DOHH2 (cell line): ENCODE data around the gene SLC44A1.

Experiments
- EZH2phosphoT487 ChIP-seq: fragments of 200-600 bp; sonication (generic); IDR thresholded peaks from 2 replicates; pipeline ENCODE4 v1.6.1; 2017; ENCODE audit warnings: borderline replicate concordance, mild to moderate bottlenecking, antibody characterized with exemption, low read length, moderate library complexity, mixed read lengths
- TF ChIP-seq, protein P1 (sequence below): fragments of 200-600 bp; sonication (generic); IDR thresholded peaks from one replicate; pipeline ENCODE4 v1.5.1; 2014; ENCODE audit warnings: antibody characterized with exemption, mild to moderate bottlenecking, low read depth, low read length; ENCODE audit not compliant: poor library complexity, severe bottlenecking

DNA sequence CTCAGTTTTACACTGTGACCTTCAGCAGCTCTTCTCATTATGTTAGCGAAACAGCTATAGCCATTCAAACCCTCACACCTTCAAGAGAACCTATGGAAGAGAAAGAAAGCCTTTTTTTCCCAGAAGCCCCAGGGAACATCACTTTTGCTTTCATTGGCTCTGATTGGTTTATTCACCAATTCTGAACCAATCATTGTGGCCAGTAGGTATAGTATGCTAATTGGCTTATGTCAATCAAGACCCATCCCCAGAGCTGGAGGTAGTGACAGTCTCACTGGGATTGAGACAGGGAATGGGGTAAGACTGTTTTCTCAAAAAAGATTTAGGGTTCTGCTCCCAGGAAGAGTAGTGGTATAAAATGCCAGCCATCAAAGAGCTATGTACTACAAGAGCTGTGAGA lies 129.3 kb downstream of the SLC44A1 start:
- TF ChIP-seq, protein P1, sequence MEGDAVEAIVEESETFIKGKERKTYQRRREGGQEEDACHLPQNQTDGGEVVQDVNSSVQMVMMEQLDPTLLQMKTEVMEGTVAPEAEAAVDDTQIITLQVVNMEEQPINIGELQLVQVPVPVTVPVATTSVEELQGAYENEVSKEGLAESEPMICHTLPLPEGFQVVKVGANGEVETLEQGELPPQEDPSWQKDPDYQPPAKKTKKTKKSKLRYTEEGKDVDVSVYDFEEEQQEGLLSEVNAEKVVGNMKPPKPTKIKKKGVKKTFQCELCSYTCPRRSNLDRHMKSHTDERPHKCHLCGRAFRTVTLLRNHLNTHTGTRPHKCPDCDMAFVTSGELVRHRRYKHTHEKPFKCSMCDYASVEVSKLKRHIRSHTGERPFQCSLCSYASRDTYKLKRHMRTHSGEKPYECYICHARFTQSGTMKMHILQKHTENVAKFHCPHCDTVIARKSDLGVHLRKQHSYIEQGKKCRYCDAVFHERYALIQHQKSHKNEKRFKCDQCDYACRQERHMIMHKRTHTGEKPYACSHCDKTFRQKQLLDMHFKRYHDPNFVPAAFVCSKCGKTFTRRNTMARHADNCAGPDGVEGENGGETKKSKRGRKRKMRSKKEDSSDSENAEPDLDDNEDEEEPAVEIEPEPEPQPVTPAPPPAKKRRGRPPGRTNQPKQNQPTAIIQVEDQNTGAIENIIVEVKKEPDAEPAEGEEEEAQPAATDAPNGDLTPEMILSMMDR = no peak
- no peak for TF ChIP-seq EZH2phosphoT487
